Measurements from ENCODE around the gene GLA. TPM values are rescaled to one million over a fixed set of nuclear protein-coding genes. Genes with fewer than 3 reads are reported as not detected.

The GLA gene
- total RNA-seq, 1 donor from 2014 or later = 12.6 TPM

- ATAC-seq (no peak), DNase-seq (ENCODE audit: missing footprints) (no peak)
- intact Hi-C loops (cut with DNase I) = no loop called here
Observed at GRCh38 chrX:101368800-101369199, 38.9 kb downstream of the GLA start.

DNA sequence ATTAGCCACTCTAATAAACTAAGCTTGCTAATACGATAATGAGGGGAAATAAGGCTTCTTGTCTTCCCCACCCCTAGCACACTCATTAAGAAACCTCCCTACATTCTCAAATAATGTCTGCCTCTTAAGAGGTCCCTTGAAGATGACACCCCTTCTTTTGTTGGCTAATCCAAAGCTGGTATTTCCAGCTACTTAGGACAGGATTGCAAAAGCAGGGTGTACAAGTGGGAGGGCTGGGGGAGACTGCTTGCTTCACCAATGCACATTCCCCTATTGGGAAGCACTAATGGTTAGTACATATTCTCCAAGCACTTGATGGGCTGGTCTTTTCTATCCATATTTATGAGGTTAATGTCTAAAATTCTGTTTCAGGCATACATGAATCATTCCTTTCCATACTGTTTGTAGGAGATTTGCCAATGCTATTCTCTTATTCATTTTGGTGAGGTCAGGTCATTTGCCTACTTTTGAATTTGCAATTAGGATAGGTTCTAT is 42.4 kb downstream of the GLA start:
- no peak for DNase-seq (ENCODE audit: missing footprints)
- intact Hi-C loops (cut with DNase I) = no loop called here
- ATAC-seq = no peak

GRCh38 chrX:101362757-101363156 is 45.0 kb downstream of the GLA start:
- ATAC-seq (no peak), DNase-seq (ENCODE audit: missing footprints) (no peak)
- intact Hi-C loops (cut with DNase I) = no loop called here

DNA sequence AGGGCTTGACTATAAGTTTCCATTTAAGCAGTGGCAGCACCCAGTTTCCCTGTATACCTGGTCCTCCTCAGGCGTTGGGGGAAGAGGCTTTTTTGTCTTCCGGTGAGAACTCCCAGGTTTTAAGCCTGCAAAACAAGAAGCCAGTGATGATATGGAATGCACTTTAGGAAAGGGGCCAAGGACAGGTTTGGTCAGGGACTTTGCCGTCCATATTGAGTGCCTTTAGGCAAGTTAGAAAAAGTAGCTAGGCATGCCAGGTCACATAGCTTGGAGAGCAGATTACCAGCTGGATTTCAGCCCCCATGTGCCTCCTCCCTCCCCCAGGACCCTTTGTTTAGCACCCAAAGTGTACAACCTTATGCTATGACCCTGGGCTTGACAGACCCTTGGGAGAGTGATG is 45.6 kb downstream of the GLA start:
- intact Hi-C loops (cut with DNase I) = no loop called here
- ATAC-seq = no peak
- DNase-seq (ENCODE audit: missing footprints) = no peak

DNA sequence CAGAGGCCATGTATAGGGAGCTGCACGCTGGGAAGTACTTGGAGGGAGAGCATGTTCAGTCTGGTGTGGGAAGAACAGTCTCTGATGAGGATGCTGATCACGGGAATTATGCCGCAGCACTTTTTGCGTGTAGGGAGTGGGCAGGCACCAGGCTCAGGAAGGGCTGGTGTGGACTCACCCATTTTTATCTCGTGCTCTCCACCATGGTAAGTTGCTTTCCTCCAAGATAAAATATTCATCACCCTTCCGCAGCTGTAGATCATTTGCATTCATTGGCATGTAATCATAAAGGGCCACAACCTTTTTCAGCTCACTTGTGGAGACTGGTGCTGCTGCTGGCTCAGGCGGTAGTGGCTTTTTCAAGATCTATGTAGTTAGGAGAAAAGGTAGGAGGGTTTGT is 47.3 kb downstream of the GLA start:
- DNase-seq (ENCODE audit: missing footprints) (no peak), ATAC-seq (no peak)
- intact Hi-C loops (cut with DNase I) = no loop called here

DNA sequence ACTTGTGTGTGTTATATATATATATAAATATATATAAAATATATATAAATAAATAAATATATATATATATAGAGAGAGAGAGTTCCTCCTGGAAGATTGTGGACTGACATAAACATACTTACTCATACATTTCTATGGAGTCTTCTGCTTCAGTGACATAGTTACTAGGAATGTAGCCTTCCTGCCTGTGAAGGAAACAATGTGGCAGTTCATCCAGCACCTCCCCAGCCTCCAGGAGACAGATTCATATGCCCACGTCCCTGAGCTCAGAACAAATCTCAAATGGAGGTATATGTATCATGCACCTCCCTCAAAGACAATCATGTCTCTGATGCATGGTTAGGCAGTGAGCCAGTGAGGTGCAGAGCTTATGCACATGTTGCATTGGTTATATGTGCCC is 47.8 kb downstream of the GLA start:
- intact Hi-C loops (cut with DNase I) = no loop called here
- ATAC-seq (no peak), DNase-seq (ENCODE audit: missing footprints) (no peak)

GRCh38 chrX:101357166-101357795 is 50.4 kb downstream of the GLA start:
- intact Hi-C loops (cut with DNase I) = no loop called here
- no peak for ATAC-seq
- DNase-seq (ENCODE audit: missing footprints) = no peak

- ATAC-seq (no peak), DNase-seq (ENCODE audit: missing footprints) (no peak)
- intact Hi-C loops (cut with DNase I) = no loop called here
Observed at GRCh38 chrX:101349193-101349562, 58.5 kb downstream of the GLA start.

DNA sequence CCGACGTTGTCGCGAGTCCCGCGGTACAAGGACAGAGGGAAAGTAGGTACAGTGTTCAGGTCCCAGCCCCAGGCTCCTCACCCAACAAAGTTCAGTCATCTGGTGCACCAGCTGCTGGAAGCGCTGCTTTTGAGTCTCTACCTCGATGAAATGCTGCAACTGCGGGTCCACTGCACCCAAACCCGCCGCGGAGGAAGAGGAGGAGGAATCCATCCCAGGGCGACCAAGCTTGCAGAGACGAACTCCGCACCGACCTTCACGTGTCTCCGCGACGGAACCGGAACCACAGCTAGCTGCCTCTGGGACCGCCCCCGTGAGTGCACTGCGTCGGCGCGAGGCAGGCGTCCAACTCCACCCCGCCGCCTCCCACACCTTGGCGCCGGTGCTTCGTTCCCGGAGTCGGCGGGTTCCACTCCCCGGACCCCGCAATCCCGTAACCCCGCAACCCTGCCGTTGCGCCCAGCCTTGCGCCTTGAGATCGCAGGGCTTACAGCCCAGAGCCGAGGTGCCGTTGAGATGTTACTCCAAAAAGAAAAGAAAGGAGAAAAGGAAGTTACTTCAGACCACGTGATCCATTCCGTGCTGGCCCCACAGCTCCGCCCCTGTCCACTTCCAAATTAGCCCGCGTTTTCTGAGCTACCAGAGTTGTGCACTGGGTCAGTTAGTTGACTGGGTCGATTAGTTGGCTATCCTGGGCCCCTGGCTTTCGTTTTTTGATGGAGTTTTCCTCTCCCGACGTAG is 59.1 kb downstream of the GLA start, which contains the start of gene TIMM8A:
TIMM8A (minus strand) TSS at position 291 of the 741 bp plus-strand sequence; CDS start at position 213, 78 bp downstream.
- ATAC-seq (peak; percentile 99), DNase-seq (ENCODE audit: missing footprints) (peak; percentile 88)
- intact Hi-C loops (cut with DNase I) = no loop called here

- ATAC-seq (peak; percentile 5), DNase-seq (ENCODE audit: missing footprints) (no peak)
- intact Hi-C loops (cut with DNase I) = no loop called here
Observed at GRCh38 chrX:101347859-101348451, 59.8 kb downstream of the GLA start.

Other genes starting within 250 kb of the GLA start
- not detected for gene DRP2, start 188.1 kb downstream of the GLA start, total RNA-seq
- gene TAF7L, start 116.6 kb downstream of the GLA start, total RNA-seq = not detected
- 20.8 TPM for gene TIMM8A, start 59.2 kb downstream of the GLA start, total RNA-seq
- gene BTK, start 21.7 kb downstream of the GLA start, total RNA-seq = 5.4 TPM
- 78.1 TPM for gene RPL36A, start 16.9 kb downstream of the GLA start, total RNA-seq
- gene HNRNPH2, start 297 bp upstream of the GLA start, total RNA-seq = 53.5 TPM
- gene ARMCX4, start 77.5 kb upstream of the GLA start, total RNA-seq = 5.3 TPM
- gene ARMCX1, start 142.6 kb upstream of the GLA start, total RNA-seq = 29.6 TPM
- 23.3 TPM for gene ARMCX6, start 210.1 kb upstream of the GLA start, total RNA-seq
- gene ARMCX3, start 215.2 kb upstream of the GLA start, total RNA-seq = 52.8 TPM

Measured in Right ventricle myocardium inferior (tissue), 1 donor.